Measurements from ENCODE around the gene LYL1. TPM values are rescaled to one million over a fixed set of nuclear protein-coding genes. Genes with fewer than 3 reads are reported as not detected.
A peak's percentile ranks its signal among the peaks of the same experiment; 100 is the strongest.

Gene LYL1
- total and polyA plus RNA-seq, 9 of the 15 experiments (the other 6 are each of a cell fraction or from before 2014, with no cell fraction given), result 1.3 to 266 (median 34.0) TPM

- TF ChIP-seq YY1 (IDR thresholded peaks at IDR 0.05; ENCODE audit: borderline replicate concordance in 1 of 3, control insufficient read depth in 1 of 3, extremely low read depth in 1 of 3, insufficient read depth in 3 of 3, insufficient read length in 1 of 3, insufficient replicate concordance in 2 of 3, low read depth in 1 of 3, low read length in 2 of 3) (no peak), CREM (IDR thresholded peaks at IDR 0.05; ENCODE audit: low read depth) (peak; percentile 46; the same call in 1 of the 2 replicates), HDAC3 (IDR thresholded peaks at IDR 0.05; ENCODE audit: borderline replicate concordance, partially characterized antibody) (no peak), E2F4 (CRISPR knock-in tag; IDR thresholded peaks at IDR 0.05; ENCODE audit: low read depth) (no peak), ZNF511 (CRISPR knock-in tag; IDR thresholded peaks at IDR 0.05) (0 out of 2 replicates have a peak, but pooled peaks have one; percentile 53), EP300 (IDR thresholded peaks at IDR 0.05; ENCODE audit: low read length) (no peak), SMARCC2 (IDR thresholded peaks at IDR 0.05; ENCODE audit: low read depth) (no peak), ZBTB1 (CRISPR knock-in tag; IDR thresholded peaks at IDR 0.05; ENCODE audit: borderline replicate concordance, low read depth) (no peak; the same call in 1 of the 2 replicates), MYC (IDR thresholded peaks at IDR 0.05; ENCODE audit: low read depth, low read length) (no peak), MYC (CRISPR knock-in tag; IDR thresholded peaks at IDR 0.05; ENCODE audit: borderline replicate concordance, low read depth) (no peak), HDAC8 (tag; IDR thresholded peaks at IDR 0.05) (no peak), ZNF75A (CRISPR knock-in tag; IDR thresholded peaks at IDR 0.05) (no peak), AFF1 (IDR thresholded peaks at IDR 0.05; ENCODE audit: low read depth in 1 of 2, partially characterized antibody in 2 of 2) (peak in 1 of 2 experiments; percentile 53), SP2 (IDR thresholded peaks at IDR 0.05; ENCODE audit: extremely low read depth, low read depth, low read length, poor library complexity, severe bottlenecking) (no peak), NCOA6 (IDR thresholded peaks at IDR 0.05) (no peak), TAF7 (tag; IDR thresholded peaks at IDR 0.05) (0 out of 2 replicates have a peak, but pooled peaks have one; percentile 41), GATAD2B (IDR thresholded peaks at IDR 0.05; ENCODE audit: borderline replicate concordance) (no peak), BHLHE40 (IDR thresholded peaks at IDR 0.05; ENCODE audit: low read length) (peak; percentile 6; the same call in 1 of the 2 replicates), NFE2 (IDR thresholded peaks at IDR 0.05; ENCODE audit: low read depth) (no peak), ETV5 (CRISPR knock-in tag; IDR thresholded peaks at IDR 0.05; ENCODE audit: low read depth) (no peak), ZBTB7A (IDR thresholded peaks at IDR 0.05; ENCODE audit: borderline replicate concordance, control insufficient read depth, low read depth, low read length) (peak; percentile 42)
Measured at GRCh38 chr19:13150931-13151604, 48.4 kb upstream of the LYL1 start (continued).

Data from K562 (cell line).